Endothelial cell of hepatic sinusoid (primary cell): ENCODE data around the gene SPDYE6.
"Not testable (repeated sequence)": the region's sequence is repeated elsewhere in the genome, so short reads cannot be mapped to it uniquely, and the experiment has no call there.

Experiments
- in situ Hi-C: cut with HindIII; loops from 2 replicates; pipeline ENCODE4 v1.10.0; 2017; ENCODE audit warnings: low sequenced_read_pairs

Gene SPDYE6

DNA sequence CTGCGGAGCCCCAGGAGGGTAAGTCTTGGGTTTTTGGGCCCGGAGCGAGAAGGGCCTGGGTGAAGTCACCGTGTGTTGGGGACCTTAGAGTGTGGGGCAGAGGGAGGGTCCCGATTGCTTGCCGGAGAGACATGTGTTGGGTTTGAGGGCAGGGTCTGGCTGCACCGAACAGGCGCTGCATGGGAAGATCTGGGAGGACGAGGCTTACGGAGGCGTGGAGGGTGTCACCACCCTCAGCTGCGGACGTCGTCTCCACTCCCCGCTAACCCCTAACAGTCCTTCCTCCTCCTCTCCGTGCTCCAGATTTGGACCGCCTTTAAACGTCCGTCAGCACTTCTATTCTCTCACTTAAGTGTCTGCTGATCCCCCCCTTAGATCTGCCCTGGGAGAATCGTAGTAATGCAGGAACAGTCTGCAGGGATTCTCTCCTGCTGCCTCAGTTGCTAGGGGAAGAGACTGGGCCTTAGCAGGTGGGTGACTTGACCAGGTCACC is 8.2 kb upstream of the SPDYE6 start:
- in situ Hi-C loops = not testable (repeated sequence)

DNA sequence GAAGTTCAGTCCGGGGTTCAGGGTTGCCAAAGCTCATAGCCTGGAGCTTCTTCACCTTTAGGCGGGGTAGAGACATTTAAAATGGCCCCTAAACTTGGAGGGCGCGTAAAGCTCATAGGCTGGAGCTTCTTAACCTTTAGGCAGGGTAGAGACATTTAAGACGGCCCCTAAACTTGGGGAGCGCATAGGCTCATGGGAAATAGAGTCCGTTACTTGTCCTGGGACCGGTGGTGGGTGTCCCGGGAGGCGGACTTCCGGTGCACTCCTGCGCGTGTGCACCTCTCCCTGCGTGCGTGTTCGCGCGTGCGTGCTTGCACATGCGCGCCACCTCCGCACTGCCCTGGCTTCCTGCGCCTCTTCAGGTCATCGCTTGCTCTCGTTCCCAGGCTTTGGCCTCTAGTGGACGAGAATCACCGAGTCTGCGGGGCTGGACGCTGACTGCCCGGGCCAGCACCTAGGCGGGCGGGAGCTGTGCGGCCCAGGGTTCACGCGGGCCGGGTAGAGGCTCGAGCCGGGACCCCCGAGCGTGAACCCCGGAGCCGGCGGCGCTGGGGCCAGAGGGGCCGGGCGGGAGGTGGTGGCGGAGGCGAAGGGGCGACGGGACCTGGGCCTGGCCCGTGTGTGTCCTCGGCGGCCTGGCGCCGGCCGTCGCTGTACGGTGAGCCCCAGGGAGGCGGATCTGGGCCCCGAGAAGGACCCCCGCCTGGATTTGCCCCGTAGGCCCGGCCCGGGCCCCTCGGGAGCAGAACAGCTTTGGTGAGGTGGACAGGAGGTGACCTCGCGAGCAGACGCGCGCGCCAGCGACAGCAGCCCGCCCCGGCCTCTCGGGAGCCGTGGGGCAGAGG is 7.5 kb upstream of the SPDYE6 start:
- in situ Hi-C loops = not testable (repeated sequence)

DNA sequence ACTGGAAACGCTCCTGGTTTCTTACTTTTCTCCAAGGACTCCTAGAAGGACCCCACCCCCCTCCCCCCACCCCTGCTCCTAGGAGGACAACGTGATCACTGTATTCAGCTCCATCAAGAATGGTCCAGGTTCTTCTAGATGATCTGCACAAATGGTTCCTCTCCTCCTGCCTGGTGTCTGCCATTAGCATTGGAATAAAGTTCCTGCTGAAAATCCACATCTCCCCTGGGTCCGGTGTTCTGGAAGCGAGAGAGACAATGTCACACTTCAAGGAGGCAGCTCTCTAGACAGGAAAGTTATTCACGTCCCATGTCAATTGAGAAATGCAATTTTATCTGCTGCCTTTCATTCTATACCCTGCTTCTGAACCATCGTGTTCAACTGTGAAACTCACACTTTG is 9.3 kb downstream of the SPDYE6 start:
- in situ Hi-C loops = not testable (repeated sequence)

DNA sequence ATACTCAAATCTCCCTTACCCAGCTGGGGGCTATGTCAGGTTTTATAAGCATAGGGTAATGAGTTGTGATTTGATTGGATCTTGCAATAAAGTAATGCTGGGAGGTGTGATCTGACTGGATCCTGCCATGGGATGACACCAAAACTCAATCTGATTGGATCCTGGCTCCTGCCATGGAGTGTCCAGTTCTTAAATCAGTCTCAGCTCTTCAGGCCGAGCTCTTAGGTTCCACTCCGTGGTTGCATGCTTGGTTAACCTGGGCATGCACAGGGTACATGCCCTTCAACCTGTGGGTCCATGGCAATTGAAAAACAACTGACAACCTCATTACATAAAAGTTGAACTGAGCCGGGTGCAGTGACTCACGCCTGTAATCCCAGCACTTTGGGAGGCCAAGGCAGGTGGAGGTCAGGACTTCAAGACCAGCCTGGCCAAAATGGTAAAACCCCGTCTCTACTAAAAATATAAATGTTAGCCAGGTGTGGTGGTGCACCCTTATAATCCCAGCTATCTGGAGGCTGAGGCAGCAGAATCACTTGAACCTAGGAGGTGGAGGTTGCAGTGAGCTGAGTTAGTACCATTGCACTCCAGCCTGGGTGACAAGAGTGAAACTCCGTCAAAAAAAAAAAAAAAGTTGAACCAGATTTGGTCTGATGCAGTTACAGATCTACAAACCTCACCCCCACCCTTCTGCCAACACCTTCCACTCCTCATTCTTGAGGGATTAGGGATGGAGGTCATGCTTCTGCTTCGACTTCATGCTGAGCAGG is 15.5 kb downstream of the SPDYE6 start:
- in situ Hi-C loops = not testable (repeated sequence)

GRCh38 chr7:102337420-102337819 is 18.8 kb downstream of the SPDYE6 start:
- in situ Hi-C loops = not testable (repeated sequence)

DNA sequence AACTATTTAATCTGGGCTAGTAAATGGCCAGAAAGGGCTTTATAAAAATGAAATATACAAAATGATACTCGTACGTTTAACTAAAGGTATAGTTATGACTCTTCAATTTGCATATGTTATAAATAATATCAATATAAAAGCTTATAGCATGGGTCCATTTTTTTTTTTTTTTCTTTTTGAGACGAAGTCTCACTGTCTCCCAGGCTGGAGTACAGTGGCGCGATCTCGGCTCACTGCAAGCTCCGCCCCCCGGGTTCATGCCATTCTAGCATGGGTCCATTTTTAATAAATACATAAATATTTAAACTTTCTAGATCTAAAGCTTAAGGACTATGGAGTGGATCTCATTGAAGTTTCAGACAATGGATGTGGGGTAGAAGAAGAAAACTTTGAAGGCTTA is 19.2 kb downstream of the SPDYE6 start:
- in situ Hi-C loops = not testable (repeated sequence)

DNA sequence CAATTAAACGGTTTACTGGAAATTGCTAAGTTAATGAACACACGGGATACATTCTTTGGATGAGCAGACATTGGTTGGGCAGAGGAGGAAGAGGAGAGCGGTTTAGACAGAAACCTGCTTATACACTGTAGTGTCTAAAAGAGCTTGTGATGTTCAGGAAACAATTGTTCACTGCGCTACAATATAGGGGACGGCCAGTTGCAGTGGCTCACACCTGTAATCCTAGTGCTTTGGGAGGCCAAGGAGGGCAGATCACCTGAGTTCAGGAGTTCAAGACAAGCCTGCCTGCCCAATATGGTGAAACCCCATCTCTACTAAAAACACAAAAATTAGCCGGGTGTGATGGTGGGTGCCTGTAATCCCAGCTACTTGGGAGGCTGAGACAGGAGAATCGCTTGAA is 20.7 kb downstream of the SPDYE6 start:
- in situ Hi-C loops = not testable (repeated sequence)

GRCh38 chr7:102330666-102331460 is 25.4 kb downstream of the SPDYE6 start:
- in situ Hi-C loops = not testable (repeated sequence)

GRCh38 chr7:102329366-102329765 is 26.9 kb downstream of the SPDYE6 start:
- in situ Hi-C loops = not testable (repeated sequence)

- in situ Hi-C loops = not testable (repeated sequence)
These were observed 27.4 kb downstream of the SPDYE6 start for GRCh38 chr7:102328863-102329262.

DNA sequence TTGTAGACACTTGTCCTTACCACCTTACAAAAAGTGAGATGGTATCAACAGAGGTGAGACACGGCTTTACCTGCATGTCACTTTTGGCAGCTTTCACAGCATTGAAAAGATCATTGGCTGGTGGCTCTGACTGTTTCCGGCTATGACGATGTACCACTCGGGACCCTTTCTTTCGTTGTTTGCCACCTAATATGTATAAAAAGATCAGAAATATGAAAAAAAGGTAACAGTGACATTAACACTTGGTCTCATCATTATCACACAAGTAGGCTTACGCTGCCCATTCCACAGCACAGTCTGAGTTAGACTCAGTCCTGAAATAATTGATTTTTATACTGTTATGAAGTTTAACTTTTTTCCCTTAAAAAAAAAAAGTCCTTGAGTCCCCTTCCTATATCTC is 29.1 kb downstream of the SPDYE6 start:
- in situ Hi-C loops = not testable (repeated sequence)

DNA sequence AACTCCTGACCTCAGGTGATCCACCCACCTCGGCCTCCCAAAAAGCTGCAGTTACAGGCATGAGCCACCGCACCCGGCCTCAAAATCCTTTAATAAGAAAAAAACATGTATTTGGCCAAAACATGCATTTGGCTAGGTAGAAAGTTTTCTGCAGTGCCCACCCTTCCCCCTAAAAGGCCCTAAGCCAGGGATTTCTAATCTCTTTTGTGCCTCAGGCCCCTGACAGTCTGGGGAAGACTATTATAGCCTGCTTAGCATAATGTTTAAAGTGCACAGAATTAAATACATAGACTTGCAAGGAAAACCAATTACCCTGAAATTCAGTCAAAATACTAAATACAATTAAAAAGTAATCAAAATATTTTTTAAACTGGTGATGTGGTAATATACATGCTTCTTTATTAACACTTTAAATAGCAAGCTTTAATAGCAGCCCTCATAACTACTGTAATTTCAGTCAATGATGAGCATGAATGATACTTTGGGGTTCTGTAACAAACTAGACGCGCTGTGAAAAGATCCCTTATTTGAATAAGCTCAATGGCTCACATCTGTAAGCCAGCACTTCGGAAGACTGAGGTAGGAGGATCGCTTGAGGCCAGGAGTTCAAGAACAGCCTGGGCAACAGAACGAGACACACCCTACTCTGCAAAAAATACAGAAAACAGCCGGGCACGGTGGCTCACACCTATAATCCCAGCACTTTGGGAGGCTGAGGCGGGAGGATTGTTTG is 29.9 kb downstream of the SPDYE6 start:
- in situ Hi-C loops = no loop called here

DNA sequence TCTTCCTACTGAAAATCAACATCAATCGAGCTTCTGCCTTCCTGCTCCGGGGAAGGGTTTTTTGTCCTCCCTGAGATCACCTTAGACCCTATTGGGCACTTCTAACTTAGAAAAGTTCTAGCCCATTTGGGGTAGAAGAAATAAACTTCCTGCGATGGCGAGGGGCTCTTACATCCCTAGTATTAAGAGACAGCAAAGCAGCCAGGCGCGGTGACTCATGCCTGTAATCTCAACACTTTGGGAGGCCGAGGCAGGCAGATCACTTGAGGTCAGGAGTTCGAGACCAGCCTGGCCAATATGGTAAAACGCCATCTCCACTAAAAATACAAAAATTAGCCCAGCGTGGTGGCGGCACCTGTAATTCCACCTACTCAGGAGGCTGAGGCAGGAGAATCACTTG is 31.1 kb downstream of the SPDYE6 start:
- in situ Hi-C loops = not testable (repeated sequence)

DNA sequence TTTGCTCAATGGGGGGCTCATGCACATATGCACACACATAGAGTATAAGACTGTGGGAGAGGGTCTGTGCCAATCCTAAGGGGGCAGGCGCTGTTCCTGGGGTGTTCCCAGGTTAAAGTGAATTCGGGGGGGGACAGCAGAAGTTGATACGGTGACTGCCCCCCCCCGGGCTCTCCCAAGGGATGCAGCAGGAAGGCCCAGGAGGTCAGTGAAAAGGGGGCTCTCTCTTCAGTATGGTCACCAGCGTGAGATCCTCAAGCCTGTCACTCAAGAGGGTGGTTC is 32.4 kb downstream of the SPDYE6 start:
- in situ Hi-C loops = loop anchor here (5.0 kb wide), 1 partner anchor 37 kb away; the partner anchor contains the start of gene SH2B2

DNA sequence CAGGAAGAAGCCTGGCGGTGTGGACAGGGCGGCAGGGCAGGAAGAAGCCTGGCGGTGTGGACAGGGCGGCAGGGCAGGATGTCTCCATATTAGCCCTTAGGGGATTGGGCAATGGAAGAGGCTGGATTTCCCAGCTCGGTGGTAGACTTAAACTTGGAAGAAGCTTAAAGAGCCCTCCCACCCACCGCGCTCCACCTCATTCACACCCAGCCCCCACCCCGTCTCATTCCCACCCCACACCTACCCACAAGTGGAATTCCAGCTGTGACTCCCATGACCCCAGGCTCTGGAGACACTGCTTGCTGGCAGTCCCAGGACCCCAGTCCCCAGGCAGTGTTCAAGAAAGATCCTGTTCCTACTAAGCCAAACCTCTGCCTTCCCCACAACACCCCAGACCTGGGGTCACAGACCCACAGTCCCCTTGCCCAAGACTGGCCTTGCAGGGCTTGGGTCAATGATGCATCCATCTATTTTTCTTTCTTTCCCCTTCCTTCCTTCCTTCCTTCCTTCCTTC is 34.0 kb downstream of the SPDYE6 start:
- in situ Hi-C loops = loop anchor here (5.0 kb wide), 1 partner anchor 35 kb away; the partner anchor contains the start of gene SH2B2

DNA sequence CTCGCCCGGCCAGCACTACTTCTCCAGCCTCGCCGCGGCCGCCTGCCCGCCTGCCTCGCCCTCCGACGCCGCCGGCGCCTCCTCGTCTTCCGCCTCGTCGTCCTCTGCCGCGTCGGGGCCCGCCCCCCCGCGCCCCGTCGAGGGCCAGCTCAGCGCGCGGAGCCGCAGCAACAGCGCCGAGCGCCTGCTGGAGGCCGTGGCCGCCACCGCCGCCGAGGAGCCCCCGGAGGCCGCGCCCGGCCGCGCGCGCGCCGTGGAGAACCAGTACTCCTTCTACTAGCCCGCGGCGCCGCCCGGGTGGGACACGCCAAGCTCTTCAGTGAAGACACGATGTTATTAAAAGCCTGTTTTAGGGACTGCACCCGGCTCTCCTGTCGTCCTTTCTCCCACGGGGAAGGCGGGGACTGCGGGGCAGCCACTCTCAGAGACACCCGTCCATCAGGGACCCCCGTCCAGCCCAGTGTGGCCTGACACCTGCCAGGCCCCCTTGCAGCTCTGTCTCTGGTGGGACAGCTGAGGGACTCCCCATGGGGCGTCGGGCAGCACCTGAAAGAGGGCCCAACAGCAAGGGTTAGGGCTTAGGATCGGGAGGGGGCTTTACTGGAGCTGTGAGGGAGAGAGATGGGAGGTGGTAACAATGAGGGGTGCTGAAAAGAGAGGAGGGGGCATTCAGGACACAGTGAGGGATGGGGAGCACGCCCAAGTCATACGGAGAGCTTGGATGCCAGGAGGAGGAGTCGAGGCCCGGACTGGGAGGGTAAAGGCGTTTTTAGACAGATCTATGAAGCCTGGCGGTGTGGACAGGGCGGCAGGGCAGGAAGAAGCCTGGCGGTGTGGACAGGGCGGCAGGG is 34.7 kb downstream of the SPDYE6 start:
- in situ Hi-C loops = loop anchor here (5.0 kb wide), 1 partner anchor 34 kb away; the partner anchor contains the start of gene SH2B2

DNA sequence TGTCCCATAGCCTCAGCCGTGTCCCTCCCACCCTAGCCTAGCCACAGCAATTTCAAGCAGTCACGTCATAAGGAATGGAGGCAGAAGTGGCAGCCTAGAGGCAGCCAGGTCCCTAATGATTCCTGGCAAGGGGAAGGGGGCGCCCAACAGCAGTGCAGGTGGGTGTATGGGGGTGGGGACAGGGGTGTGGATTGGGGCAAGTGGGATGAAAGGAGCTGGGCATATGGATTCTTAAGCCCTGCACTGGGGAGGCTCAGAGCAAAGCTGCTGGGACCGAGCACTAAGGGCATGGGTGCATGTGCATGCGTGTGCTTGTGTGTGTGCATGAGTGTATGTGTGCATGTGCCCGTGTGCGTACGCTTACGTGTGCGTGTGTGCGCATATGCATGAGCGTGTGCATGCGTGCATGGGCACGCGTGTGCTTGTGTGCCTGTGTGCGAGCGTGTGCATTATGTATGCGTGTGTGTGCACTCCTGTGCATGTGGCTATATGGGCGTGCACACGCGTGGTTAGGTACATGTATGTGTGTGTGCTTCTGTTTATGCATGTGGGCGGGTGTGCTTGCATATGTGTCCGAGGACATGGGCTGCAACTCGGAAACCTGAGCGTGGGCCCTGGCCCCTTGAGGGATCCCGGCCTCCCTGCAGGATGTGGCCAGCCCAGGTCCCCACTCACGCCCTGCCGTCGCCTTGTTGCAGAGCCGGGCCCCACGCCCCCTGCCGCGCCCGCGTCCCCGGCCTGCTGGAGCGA is 35.5 kb downstream of the SPDYE6 start:
- in situ Hi-C loops = loop anchor here (5.0 kb wide), 1 partner anchor 33 kb away; the partner anchor contains the start of gene SH2B2

DNA sequence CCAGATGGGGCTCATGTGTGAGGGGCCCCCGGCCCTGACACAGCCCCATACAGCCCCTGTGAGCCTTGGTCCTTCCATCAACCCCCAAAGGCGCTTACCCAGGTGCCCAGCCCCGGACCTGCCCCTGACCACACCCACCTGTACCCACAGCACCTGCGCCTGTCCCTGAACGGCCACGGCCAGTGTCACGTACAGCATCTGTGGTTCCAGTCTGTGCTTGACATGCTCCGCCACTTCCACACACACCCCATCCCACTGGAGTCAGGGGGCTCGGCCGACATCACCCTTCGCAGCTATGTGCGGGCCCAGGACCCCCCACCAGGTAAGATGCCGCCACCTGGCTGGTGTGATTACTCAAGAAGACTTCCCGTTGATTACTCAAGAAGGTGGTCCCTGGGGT is 36.1 kb downstream of the SPDYE6 start:
- in situ Hi-C loops = loop anchor here (5.0 kb wide), 1 partner anchor 33 kb away; the partner anchor contains the start of gene SH2B2
